Muscle of leg (tissue), 11 donors: ENCODE results near the gene TIGD3. TPM values are rescaled to one million over a fixed set of nuclear protein-coding genes. Genes with fewer than 3 reads are reported as not detected.

Experiments used
- DNase-seq: peaks from one replicate; pipeline ENCODE4 v3.0.0; 2013
- H3K27ac ChIP-seq: one replicate; pipeline ENCODE4 v1.5.1; 2013; ENCODE audit warnings: mild to moderate bottlenecking, low read length, control low read depth
- H3K27me3 ChIP-seq: one replicate; pipeline ENCODE4 v1.6.1; 2013; ENCODE audit warnings: low read length; ENCODE audit not compliant: control insufficient read depth, insufficient read depth
- H3K36me3 ChIP-seq: one replicate; pipeline ENCODE4 v1.6.1; 2013; ENCODE audit warnings: low read length; ENCODE audit not compliant: control insufficient read depth, insufficient read depth
- H3K4me1 ChIP-seq: one replicate; pipeline ENCODE4 v1.6.1; 2013; ENCODE audit warnings: low read length; ENCODE audit not compliant: control insufficient read depth, insufficient read depth
- H3K4me3 ChIP-seq: one replicate; pipeline ENCODE4 v1.5.1; 2013; ENCODE audit warnings: low read length, control low read depth
- H3K9me3 ChIP-seq: replicated peaks from 2 replicates; pipeline ENCODE4 v1.6.1; 2013; ENCODE audit warnings: low read depth, low read length; ENCODE audit not compliant: control insufficient read depth
- WGBS: methylation state at CpG from one replicate; pipeline ENCODE4 v1.1.5; 2013; ENCODE audit warnings: missing lambda C conversion rate; ENCODE audit not compliant: insufficient coverage; 5-methylcytosine and 5-hydroxymethylcytosine counted together
- polyA plus RNA-seq, 8 donors: library from polyadenylated mRNA; unstranded; fragments of 120-200 nt; gene quantifications; one replicate each; pipeline versions ENCODE4 v1.2.1 to v1.2.3, GENCODE V29; 2013; ENCODE audit warnings: inconsistent platforms in 1 of 8, low replicate concordance in 1 of 8; ENCODE audit not compliant: insufficient read length in 8 of 8, insufficient read depth in 1 of 8
- total RNA-seq: library from RNA; stranded (reverse); fragments of 120-200 nt; gene quantifications from one replicate; pipeline ENCODE4 v1.2.4, GENCODE V29; 2013

TIGD3 gene
- total and polyA plus RNA-seq, 9 donors, result 0.12 to 0.32 (median 0.21) TPM

DNA sequence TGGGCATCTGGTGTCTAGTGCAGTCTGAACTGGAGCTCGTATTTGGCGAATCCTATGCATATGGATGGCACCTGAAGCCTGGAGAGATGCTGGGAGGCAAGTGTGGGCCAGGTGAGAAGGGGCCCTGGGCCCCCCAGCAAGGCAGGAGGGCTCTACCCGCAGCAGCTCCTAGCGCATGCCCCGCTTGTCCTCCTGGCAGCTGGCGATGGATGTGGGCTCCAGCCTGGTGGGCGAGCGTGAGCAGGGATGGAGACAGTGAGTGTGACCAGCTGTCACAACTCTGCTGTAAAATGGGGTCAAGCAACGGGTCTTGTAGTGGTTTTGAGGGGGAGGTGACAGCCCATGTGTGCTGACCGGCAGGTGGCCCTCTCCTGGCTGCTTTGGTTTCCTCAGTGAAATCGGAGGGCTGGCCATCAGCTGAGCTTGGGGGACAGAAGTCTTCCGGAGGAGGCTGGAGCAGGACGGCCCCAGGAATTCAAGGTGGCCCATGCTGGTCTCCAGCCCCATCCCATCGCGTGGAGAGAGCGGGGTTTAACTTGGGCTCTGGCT lies 43.9 kb downstream of the TIGD3 start:
- 80% methylated on average over 15 of the region's 16 CpGs for WGBS
- H3K27me3 ChIP-seq, result no peaks in the 10 kb centered on the region
- H3K36me3 ChIP-seq, result peaks cover 56% of the 10 kb centered on the region
- H3K4me1 ChIP-seq, result no peaks in the 10 kb centered on the region
- H3K9me3 ChIP-seq, result no peaks in the 10 kb centered on the region
- H3K27ac ChIP-seq, result no peak overlapping the region
- no peak for DNase-seq
- H3K4me3 ChIP-seq, result no peak overlapping the region

DNA sequence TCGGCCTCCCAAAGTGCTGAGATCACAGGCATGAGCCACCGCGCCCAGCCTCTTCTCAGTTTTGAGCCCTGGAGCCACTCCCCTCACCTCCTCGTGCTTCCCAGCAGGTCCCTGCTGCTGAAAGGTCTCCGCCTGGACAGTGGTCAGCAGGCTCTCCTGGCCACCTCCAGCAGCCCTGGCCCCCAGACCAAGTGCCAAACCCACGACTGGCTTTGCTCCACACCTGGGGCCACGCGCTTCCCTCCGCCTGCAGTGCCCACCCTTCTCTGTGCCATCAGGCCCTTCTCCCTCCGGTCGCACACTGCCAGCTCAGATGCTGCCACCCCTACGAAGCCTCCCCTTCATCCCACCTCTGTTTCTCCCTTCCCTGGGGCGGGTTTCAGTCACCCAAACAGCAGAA lies 44.7 kb downstream of the TIGD3 start:
- Histone ChIP-seq H3K9me3 (no peaks in the 10 kb centered on the region), H3K4me3 (no peak overlapping the region), H3K27me3 (no peaks in the 10 kb centered on the region), H3K27ac (no peak overlapping the region), H3K4me1 (peaks cover 6% of the 10 kb centered on the region), H3K36me3 (peaks cover 57% of the 10 kb centered on the region)
- DNase-seq, result no peak
- 92% methylated on average over 13 of the region's 13 CpGs for WGBS

DNA sequence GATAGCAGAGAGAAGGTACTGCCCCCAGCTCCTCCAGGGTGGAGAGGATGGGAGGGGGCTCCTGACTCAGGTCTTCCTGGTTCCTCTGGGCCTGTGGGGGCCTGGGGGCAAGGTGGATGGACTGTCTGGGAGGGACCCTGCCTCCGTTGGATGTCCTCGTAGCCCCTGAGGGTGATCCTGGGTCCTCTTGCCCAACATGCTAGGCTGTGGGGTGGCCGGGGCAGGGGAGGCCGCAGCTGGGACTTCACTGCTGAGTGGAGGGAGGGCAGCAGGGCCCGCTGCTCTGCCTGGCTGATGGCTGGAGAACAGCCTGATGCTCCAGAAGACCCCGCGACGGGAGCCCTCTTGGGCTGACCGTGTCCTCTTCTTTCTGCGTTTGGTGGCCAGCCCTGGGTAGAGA lies 45.3 kb downstream of the TIGD3 start:
- peaks cover 55% of the 10 kb centered on the region for H3K36me3 ChIP-seq
- no peak overlapping the region for H3K4me3 ChIP-seq
- peaks cover 12% of the 10 kb centered on the region for H3K4me1 ChIP-seq
- H3K9me3 ChIP-seq, result no peaks in the 10 kb centered on the region
- DNase-seq, result no peak
- H3K27ac ChIP-seq, result no peak overlapping the region
- 86% methylated on average over 10 of the region's 10 CpGs for WGBS
- no peaks in the 10 kb centered on the region for H3K27me3 ChIP-seq

DNA sequence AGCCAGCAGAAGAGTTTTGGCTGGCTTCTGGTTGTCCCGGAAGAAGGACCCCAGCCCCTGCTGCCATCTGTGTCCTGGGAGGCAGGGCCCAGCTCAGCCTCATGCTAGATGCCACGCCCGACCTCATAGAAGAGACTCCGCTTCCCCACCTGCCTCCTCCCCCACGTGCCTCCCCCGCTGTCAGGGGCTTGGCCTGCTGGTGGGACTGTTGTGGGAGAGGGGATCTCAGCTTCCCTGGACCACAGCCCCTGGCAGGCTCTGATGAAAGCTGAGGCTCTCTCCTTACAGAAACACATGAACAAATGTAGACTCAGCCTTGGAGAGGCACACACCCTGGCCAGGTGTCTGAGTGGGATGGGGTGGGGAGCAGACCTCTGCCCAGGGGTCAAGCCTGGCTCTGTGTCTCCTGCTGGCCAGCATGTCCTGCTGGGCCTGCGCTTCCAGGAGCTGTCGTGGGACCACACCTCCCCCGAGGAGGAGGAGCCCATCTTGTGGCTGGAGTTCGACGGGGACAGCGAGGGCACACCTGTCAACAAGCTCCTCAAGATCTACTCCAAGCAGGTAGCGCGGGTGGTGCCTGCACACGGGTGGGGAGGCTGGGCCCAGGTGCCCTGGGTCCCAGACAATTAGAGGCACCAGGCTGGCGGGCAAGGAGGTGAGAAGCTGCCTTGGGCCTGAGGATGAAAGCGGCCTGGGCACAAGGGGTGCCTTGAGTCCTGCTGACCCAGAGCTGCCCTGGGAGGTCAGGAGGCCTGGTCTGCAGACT lies 45.9 kb downstream of the TIGD3 start:
- DNase-seq, result no peak
- no peaks in the 10 kb centered on the region for H3K27me3 ChIP-seq
- WGBS, result 88% methylated on average over 7 of the region's 17 CpGs
- peaks cover 14% of the 10 kb centered on the region for H3K4me1 ChIP-seq
- H3K9me3 ChIP-seq, result no peaks in the 10 kb centered on the region
- H3K36me3 ChIP-seq, result peaks cover 58% of the 10 kb centered on the region
- no peak overlapping the region for H3K27ac ChIP-seq
- H3K4me3 ChIP-seq, result no peak overlapping the region

DNA sequence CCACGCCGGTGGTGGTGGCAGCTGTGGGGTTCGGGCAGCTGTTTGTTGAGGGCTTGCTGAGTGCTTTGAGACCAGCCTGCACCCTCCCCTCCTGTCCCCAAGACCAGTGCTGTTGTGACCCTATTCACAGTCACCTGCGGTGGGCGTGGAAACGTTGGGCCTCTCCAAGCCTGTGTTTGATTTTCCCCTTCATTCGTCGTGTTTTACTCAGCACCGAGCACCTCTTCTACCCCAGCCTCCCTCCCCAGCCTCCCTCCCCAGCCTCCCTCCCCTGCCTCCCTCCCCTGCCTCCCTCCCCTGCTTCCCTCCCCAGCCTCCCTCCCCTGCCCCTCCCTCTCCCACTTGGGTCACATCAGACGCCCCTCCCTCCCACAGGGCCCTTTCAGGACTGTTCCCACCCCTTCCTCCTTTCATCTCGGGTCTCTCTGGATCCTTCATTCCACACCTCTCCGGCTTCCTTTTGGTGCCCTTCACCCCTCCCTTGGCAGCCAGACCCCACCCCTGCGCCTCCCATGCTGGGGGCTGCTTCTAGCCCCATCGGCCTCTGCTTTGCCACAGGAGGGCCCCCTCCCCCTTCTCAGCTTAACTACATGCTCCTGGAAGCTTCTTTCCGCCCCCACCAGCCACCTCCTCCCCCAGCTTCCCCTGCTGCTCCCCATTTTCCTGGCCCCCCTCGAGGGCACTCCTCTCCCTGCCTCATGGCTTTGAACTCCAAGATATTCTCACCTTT lies 46.7 kb downstream of the TIGD3 start:
- no peak for DNase-seq
- H3K36me3 ChIP-seq, result peaks cover 57% of the 10 kb centered on the region
- no peaks in the 10 kb centered on the region for H3K9me3 ChIP-seq
- no peaks in the 10 kb centered on the region for H3K27me3 ChIP-seq
- no peak overlapping the region for H3K4me3 ChIP-seq
- no peak overlapping the region for H3K27ac ChIP-seq
- 62% methylated on average over 14 of the region's 16 CpGs for WGBS
- H3K4me1 ChIP-seq, result peaks cover 14% of the 10 kb centered on the region

DNA sequence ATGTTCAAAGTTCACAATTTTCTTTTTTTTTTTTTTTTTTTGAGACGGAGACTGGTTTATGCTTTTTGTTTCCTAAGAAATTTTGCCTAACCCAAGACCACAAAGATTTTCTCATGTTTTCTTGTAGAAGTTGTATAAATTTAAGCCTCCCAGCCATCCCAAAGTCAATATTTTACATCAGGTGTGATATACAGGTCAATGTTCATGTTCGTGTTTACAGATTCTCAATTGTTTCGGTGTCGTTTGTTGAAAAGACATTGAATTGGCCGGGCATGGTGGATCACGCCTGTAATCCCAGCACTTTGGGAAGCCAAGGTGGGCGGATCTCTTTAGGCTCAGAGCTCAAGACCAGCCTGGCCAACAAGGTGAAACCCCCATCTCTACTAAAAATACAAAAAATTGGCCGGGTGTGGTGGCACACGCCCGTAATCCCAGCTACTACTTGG lies 47.3 kb downstream of the TIGD3 start:
- H3K36me3 ChIP-seq, result peaks cover 55% of the 10 kb centered on the region
- no peak overlapping the region for H3K27ac ChIP-seq
- no peaks in the 10 kb centered on the region for H3K9me3 ChIP-seq
- WGBS, result 91% methylated on average over 4 of the region's 10 CpGs
- peaks cover 14% of the 10 kb centered on the region for H3K4me1 ChIP-seq
- no peak overlapping the region for H3K4me3 ChIP-seq
- no peaks in the 10 kb centered on the region for H3K27me3 ChIP-seq
- DNase-seq, result no peak

DNA sequence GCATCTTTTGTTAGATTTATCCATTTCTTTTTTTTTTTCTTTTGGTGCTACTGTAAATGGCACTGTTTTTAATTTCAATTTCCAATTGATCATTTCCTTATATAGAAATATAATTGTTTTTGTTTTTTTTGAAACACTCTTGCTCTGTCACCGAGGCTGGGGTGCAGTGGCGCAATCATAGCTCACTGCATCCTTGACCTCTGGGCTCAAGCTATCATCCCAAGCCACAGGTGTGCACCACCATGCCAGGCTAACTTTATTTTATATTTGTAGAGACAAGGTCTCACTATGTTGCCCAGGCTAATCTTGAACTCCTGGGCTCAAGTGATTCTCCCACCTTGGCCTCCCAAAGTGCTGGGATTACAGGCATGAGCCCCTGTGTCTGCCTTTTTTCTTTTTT lies 48.2 kb downstream of the TIGD3 start:
- peaks cover 52% of the 10 kb centered on the region for H3K36me3 ChIP-seq
- no peaks in the 10 kb centered on the region for H3K9me3 ChIP-seq
- no peak overlapping the region for H3K27ac ChIP-seq
- no peak for DNase-seq
- WGBS, result no CpG with 5 or more reads among the region's 2 CpGs
- H3K4me3 ChIP-seq, result no peak overlapping the region
- no peaks in the 10 kb centered on the region for H3K27me3 ChIP-seq
- H3K4me1 ChIP-seq, result peaks cover 14% of the 10 kb centered on the region

DNA sequence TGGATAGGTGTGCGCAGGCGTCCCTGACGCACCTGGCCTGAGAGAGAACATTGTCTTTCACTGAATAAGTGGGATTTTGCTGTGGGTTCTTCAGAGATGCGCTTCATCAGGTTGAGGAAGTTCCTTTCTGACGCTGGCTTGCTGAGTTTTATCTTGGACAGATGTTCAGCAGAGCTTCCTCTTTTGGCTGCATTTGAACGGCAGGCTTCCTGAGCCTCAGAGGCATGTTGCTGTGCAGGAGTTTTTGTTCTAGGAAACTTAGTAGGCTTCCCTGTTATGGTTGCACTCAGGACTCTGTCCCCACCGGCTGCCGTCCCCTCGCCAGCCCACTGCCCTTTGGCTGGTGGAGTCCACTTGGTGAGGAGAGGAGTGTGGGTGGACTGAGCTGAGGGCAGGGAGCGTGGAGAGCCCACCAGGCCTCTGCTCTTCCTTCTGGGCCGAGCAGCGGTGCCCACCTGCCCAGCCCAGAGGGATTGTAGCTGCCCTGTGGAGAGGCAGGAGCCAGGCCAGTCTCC lies 49.1 kb downstream of the TIGD3 start:
- H3K4me3 ChIP-seq, result no peak overlapping the region
- DNase-seq, result peak; percentile 79
- WGBS, result 76% methylated on average over 7 of the region's 12 CpGs
- H3K9me3 ChIP-seq, result no peaks in the 10 kb centered on the region
- peak overlapping the region; percentile 67 for H3K27ac ChIP-seq
- no peaks in the 10 kb centered on the region for H3K27me3 ChIP-seq
- H3K36me3 ChIP-seq, result peaks cover 49% of the 10 kb centered on the region
- peaks cover 14% of the 10 kb centered on the region for H3K4me1 ChIP-seq

DNA sequence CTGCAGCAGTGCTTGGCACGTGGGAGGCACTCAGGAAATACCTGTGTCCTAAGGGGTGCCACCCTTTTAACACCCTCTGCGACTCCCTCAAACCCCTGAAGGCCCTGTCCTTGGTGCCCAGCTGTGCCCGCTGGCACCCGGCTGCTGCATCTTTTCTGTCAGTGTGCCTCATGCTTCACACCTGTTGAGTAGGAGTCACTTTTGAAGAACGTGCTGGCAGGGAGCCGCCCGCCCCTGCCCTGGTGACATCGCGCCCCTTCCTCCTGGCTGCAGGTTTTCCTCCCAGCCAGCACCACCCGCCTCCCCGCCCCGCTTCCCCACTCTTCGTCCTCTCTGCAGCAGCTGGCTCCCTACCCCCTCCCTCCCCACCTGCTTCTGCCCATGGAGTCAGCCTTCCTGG lies 49.7 kb downstream of the TIGD3 start:
- H3K36me3 ChIP-seq, result peaks cover 52% of the 10 kb centered on the region
- peaks cover 14% of the 10 kb centered on the region for H3K4me1 ChIP-seq
- WGBS, result 86% methylated on average over 9 of the region's 13 CpGs
- no peak overlapping the region for H3K4me3 ChIP-seq
- H3K27me3 ChIP-seq, result no peaks in the 10 kb centered on the region
- no peak for DNase-seq
- no peaks in the 10 kb centered on the region for H3K9me3 ChIP-seq
- peak overlapping the region; percentile 67 for H3K27ac ChIP-seq

DNA sequence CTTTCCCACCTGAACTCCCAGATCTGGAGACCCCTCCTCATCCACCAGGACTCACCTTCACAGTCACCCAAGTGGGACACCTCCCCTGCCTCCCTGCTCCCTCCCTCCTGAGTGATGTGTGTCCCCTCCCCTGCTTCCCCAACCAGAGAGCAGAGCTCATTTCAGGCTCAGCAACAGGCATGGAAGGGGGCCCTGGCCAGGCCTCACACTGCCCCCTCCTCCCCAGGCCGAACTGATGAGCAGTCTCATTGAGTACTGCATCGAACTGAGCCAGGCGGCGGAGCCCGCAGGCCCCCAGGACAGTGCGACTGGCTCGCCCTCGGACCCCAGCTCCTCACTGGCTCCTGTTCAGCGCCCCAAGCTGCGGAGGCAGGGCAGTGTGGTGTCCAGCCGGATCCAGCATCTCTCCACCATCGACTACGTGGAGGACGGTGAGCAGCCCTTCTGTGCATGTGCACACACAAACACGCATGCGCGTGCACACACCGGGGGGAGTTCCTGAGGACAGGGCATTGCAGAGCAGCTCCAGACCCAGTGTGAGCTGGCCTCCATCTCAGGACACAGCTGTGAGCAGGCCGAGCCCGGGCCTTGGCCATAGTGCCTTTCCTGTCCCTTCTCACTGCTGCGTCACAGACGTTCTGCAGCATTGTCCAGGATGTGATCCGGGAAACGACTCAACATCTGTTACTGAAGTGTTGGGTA lies 50.2 kb downstream of the TIGD3 start:
- no peak overlapping the region for H3K4me3 ChIP-seq
- H3K4me1 ChIP-seq, result peaks cover 14% of the 10 kb centered on the region
- no peaks in the 10 kb centered on the region for H3K27me3 ChIP-seq
- H3K27ac ChIP-seq, result no peak overlapping the region
- DNase-seq, result no peak
- H3K9me3 ChIP-seq, result no peaks in the 10 kb centered on the region
- WGBS, result 90% methylated on average over 24 of the region's 24 CpGs
- H3K36me3 ChIP-seq, result peaks cover 53% of the 10 kb centered on the region
